NCI-H524 (cell line): ENCODE data around the gene CSRP1.
"Not testable (repeated sequence)": the region's sequence is repeated elsewhere in the genome, so short reads cannot be mapped to it uniquely, and the experiment has no call there.

Experiments used
- DNase-seq, 2 experiments: peaks; one replicate each; lab custom pipeline; 2025; lab: John Stamatoyannopoulos, UW

Gene CSRP1

GRCh38 chr1:201506557-201507359, at the start of gene CSRP1:
CSRP1 (minus strand) TSS chr1:201507123; CDS start chr1:201496303, 10,820 bp downstream.
- DNase-seq, result peak in 1 of 2 experiments; percentile 52

GRCh38 chr1:201555593-201555945, 48.6 kb upstream of the CSRP1 start:
- DNase-seq, result no peak

GRCh38 chr1:201554789-201555592, 48.1 kb upstream of the CSRP1 start:
- peak in 1 of 2 experiments; percentile 24 for DNase-seq

GRCh38 chr1:201554190-201554600, 47.3 kb upstream of the CSRP1 start:
- no peak for DNase-seq

GRCh38 chr1:201553496-201554189, 46.7 kb upstream of the CSRP1 start:
- DNase-seq, result no peak

GRCh38 chr1:201552941-201553351, 46.0 kb upstream of the CSRP1 start:
- no peak for DNase-seq

- no peak for DNase-seq
These were observed 45.2 kb upstream of the CSRP1 start for GRCh38 chr1:201551877-201552731.

GRCh38 chr1:201551096-201551495, 44.2 kb upstream of the CSRP1 start:
- no peak for DNase-seq

GRCh38 chr1:201549522-201549921, 42.6 kb upstream of the CSRP1 start:
- DNase-seq, result not testable (repeated sequence)

- peak in 1 of 2 experiments; percentile 52 for DNase-seq
These were observed 39.0 kb upstream of the CSRP1 start for GRCh38 chr1:201545851-201546492.

GRCh38 chr1:201544710-201545109, 37.8 kb upstream of the CSRP1 start:
- no peak for DNase-seq

GRCh38 chr1:201543871-201544642, 37.1 kb upstream of the CSRP1 start:
- no peak for DNase-seq

- no peak for DNase-seq
These were observed 35.5 kb upstream of the CSRP1 start for GRCh38 chr1:201542309-201543035.

- no peak for DNase-seq
These were observed 34.2 kb upstream of the CSRP1 start for GRCh38 chr1:201540846-201541735.

GRCh38 chr1:201539561-201540431, 32.9 kb upstream of the CSRP1 start:
- DNase-seq, result peak; percentile 81 to 86

- peak; percentile 38 to 46 for DNase-seq
These were observed 32.0 kb upstream of the CSRP1 start, which contains the start of gene NAV1 for GRCh38 chr1:201538612-201539551. NAV1 (plus strand) TSS chr1:201539127; CDS start chr1:201622885, 83,758 bp downstream.
